GM19395 (cell line): Measurements from ENCODE around the gene BPTF.
"Not testable (repeated sequence)": the region's sequence is repeated elsewhere in the genome, so short reads cannot be mapped to it uniquely, and the experiment has no call there.

Source experiments
- ATAC-seq: cut with Tn5 transposase; IDR thresholded peaks from one replicate; pipeline ENCODE4 v1.9.1; 2021; ENCODE audit warnings: mild to moderate bottlenecking, moderate library complexity; ENCODE audit not compliant: unreplicated experiment

Gene BPTF

DNA sequence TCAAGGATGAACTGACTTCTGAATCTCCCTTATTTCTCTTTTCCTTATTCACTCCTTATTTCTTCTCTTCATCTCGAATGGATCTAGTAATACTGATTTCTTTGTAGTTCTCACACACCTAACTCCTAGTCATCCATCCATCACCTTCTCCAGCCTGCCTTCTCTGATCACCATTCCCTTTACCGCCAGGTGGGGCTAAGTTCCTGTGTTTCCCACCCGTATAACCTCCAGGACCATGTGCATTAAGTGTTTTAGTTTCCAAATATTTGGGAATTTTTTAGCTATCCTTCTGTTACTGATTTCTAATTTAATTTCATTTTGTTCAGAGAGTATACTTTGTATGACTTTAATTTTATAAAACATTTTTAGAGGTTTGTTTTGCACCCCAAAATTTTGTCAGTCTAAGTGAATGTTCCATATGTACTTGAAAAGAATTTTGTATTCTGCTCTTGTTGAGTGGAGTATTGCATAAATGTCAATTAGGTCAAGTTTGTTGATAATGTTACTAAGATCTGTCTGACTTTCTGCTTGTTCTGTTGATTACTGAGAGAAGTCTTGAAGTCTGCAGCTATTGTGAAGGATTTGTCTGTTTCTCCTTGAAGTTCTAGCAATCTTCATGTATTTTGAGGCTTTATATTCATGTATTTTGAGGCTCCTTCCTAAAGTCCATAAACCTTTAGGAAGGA lies 8.8 kb downstream of the BPTF start:
- ATAC-seq = no peak

- no peak for ATAC-seq
Measured at GRCh38 chr17:67834634-67835033, 9.3 kb downstream of the BPTF start.

- no peak for ATAC-seq
Measured at GRCh38 chr17:67836205-67836987, 11.1 kb downstream of the BPTF start.

GRCh38 chr17:67837965-67838364 lies 12.7 kb downstream of the BPTF start:
- ATAC-seq = no peak

GRCh38 chr17:67838538-67838937 lies 13.2 kb downstream of the BPTF start:
- ATAC-seq = no peak

DNA sequence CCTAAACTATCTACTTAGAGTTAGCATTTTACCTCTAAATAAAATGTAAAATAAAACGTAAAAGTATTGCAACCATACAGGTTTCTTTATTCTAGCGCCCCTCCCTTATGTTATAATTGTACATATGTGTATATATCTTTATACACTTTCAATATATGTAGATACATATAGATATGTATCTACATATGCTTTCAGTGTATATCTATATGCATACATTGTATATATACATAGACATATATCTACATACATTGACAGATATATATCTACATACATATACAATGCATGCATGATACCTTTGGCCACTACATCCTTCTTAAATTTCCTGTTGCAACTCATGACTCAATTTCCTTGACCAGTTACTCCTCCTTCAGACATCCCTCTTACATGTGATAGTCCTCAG lies 16.7 kb downstream of the BPTF start:
- no peak for ATAC-seq

- no peak for ATAC-seq
Measured at GRCh38 chr17:67842648-67843047, 17.3 kb downstream of the BPTF start.

GRCh38 chr17:67845374-67845773 lies 20.1 kb downstream of the BPTF start:
- ATAC-seq = no peak

GRCh38 chr17:67848189-67848588 lies 22.9 kb downstream of the BPTF start:
- ATAC-seq = not testable (repeated sequence)

GRCh38 chr17:67848846-67849245 lies 23.5 kb downstream of the BPTF start:
- ATAC-seq = not testable (repeated sequence)

DNA sequence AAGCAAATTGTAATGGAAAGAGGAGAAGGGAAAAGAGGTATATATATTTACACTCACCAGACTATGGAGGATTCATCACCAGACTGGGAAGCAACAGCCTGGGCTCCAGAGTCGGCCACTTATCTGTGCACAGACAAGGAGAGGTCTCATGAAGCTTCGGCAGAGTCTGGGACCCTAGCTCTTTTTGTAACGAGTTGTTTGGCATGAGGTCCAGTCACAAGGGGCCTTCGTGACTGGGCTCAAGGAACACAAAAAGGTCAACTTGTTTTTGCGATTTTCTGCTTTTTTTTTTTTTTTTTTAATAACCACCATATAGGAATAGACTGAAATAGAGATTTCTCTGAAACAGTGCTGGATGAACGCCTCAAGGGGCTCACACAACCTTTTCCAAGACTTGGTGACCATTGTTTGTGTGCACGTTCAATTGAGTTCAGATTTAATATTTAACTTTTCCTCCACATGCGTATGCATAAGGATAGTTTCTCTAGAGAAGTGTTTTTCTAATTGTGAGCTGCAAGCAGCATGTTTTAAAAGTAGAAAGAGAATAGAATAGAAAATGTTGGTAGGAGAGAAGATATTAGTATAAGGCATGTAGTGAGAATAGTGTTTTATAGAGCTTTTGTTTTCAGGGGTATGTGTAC lies 25.8 kb downstream of the BPTF start:
- ATAC-seq = no peak

GRCh38 chr17:67853703-67854102 lies 28.4 kb downstream of the BPTF start:
- ATAC-seq = no peak

DNA sequence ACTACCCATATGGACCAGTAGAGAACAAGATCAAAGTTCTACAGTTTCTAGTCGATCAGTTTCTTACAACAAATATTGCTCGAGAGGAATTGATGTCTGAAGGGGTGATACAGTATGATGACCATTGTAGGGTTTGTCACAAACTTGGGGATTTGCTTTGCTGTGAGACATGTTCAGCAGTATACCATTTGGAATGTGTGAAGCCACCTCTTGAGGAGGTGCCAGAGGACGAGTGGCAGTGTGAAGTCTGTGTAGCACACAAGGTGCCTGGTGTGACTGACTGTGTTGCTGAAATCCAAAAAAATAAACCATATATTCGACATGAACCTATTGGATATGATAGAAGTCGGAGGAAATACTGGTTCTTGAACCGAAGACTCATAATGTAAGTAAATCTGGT lies 29.1 kb downstream of the BPTF start:
- ATAC-seq = no peak

- ATAC-seq = no peak
Measured at GRCh38 chr17:67855504-67856324, 30.4 kb downstream of the BPTF start.

GRCh38 chr17:67856402-67856801 lies 31.1 kb downstream of the BPTF start:
- not testable (repeated sequence) for ATAC-seq

DNA sequence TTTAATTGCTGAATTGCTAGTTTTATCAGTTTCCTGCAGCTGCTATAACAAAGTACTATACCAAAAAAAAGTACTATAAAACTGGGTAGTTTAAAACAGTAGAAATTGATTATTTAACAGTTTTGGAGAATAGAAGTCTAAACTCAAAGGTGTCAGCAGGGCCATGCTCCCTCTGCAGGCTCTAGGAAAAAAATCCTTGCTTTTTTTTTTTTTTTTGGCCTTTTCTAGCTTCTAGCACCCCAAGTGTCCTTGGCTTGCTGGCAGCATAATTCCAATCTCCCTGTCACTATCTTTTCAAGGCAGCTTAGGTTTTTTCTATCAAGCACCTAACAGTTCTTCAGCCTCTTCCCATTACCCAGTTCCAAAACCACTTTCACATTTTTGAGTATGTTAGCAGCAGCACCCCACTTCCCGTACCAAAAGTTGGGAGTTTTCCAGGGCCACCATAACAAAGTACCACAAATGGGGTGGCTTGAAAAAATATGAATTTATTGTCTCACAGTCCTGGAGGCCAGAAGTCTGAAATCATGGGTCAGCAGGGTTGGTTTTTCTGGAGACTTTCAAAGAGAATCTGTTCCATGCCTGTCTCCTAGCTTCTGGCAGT lies 37.4 kb downstream of the BPTF start:
- ATAC-seq = no peak

GRCh38 chr17:67863624-67864247 lies 38.4 kb downstream of the BPTF start:
- ATAC-seq = peak; percentile 72

DNA sequence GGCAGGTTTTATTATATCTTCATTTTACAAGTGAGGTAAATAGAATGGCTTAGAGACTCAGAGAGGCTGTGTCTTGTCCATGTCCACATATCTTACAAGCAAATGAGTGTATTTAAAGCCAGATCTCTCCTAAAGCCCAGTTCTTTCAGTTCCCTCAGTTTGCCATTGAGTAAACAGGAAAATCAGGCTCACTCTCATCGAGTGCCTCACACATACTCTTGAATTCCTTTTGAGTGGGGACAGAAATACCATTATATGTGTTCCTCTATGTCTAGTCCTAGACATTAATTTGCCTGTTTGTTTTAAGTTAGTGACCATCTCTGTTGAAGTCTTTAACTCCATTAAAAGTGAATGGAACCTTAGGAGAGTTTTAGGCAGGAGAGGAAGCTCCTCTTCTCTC lies 40.1 kb downstream of the BPTF start:
- ATAC-seq = no peak

DNA sequence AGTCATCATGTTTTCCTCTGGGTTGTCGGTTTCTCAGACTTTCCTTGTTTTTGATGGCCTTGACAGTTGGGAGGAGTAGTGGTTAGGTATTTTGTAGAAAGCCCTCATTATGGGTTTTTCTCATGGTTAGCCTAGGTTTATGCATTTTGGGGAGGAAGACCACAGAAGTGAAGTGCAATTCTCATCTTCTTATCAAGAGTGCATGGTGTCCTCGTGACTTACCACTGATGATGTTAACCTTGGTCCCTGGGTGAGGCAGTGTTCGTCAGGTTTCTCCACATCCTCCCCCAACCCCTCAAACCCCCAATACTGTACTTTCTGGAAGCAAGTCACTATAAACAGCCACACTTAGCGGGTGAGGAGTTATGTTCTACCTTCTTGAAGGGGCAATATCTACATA lies 42.3 kb downstream of the BPTF start:
- ATAC-seq = no peak

GRCh38 chr17:67868176-67868575 lies 42.9 kb downstream of the BPTF start:
- no peak for ATAC-seq
